Measurements from ENCODE around the gene AAMP.
"Not testable (repeated sequence)": the region's sequence is repeated elsewhere in the genome, so short reads cannot be mapped to it uniquely, and the experiment has no call there.

Gene AAMP, protein sequence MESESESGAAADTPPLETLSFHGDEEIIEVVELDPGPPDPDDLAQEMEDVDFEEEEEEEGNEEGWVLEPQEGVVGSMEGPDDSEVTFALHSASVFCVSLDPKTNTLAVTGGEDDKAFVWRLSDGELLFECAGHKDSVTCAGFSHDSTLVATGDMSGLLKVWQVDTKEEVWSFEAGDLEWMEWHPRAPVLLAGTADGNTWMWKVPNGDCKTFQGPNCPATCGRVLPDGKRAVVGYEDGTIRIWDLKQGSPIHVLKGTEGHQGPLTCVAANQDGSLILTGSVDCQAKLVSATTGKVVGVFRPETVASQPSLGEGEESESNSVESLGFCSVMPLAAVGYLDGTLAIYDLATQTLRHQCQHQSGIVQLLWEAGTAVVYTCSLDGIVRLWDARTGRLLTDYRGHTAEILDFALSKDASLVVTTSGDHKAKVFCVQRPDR
- total RNA-seq = 50.2 to 61.7 reads per million in 2 donors

GRCh38 chr2:218269900-218270720 is at the start of gene AAMP, which contains the start of gene PNKD:
Gene AAMP, minus strand, starts transcription at chr2:218270137. Its CDS starts 51 bp downstream, at chr2:218270086.
Gene PNKD, plus strand, starts transcription at chr2:218270519. Its CDS starts 17 bp downstream, at chr2:218270536.
- DNase-seq = peak; percentile 99 to 100 (median 100)

DNA sequence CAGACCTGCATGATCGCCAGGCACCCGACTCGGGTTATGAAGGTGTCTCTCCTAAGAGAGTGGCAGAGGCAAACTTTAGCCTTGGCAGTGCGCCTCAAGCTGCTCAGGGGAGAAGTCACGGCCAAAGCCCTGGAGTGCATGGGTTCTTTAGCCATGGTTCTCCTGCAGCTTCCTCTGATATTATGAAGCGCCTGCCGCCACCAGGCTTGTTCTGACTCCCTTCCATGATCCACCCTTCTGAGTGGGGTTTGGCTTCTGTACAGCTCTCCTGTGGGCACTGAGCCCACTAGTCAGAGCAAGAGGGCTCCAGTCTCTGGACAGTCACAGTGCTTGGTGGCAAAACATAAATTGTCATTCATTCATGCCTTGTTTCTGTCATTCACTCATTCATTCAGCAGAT is 48.3 kb upstream of the AAMP start:
- DNase-seq = no peak

- no peak for DNase-seq
Measured at GRCh38 chr2:218317835-218318234, 47.9 kb upstream of the AAMP start.

GRCh38 chr2:218317303-218317630 is 47.3 kb upstream of the AAMP start:
- no peak for DNase-seq

DNA sequence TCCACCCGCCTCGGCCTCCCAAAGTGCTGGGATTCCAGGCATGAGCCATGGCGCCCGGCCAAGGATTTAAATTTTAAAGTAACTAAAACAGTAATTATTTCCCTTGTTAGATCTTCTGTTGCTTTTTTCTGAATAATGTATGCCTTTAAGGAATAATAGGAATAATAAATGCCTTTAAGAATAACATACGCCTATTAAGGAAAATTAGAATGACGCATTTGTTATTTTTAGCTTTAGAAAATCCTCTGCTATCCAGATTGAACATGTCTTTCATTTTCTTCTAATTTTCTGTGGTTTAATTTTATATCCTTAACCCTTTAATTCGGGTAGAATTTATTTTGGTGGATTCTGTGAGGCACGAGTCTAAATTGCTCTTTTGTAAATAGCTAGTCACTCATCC is 45.5 kb upstream of the AAMP start:
- DNase-seq = no peak

DNA sequence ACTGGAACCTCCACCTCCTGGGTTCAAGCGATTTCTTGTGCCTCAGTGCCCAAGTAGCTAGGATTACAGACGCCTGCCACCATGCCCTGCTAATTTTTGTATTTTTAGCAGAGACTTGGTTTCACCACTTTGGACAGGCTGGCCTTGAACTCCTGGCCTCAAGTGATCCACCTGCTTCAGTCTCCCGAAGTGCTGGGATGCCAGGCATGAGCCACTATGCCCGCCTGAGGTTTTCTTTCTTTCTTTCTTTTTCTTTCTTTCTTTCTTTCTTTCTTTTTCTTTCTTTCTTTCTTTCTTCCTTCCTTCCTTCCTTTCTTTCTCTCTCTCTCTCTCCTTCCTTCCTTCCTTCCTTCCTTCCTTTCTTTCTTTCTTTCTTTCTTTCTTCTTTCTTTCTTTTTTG is 44.8 kb upstream of the AAMP start:
- not testable (repeated sequence) for DNase-seq

- no peak for DNase-seq
Measured at GRCh38 chr2:218313356-218313755, 43.4 kb upstream of the AAMP start.

DNA sequence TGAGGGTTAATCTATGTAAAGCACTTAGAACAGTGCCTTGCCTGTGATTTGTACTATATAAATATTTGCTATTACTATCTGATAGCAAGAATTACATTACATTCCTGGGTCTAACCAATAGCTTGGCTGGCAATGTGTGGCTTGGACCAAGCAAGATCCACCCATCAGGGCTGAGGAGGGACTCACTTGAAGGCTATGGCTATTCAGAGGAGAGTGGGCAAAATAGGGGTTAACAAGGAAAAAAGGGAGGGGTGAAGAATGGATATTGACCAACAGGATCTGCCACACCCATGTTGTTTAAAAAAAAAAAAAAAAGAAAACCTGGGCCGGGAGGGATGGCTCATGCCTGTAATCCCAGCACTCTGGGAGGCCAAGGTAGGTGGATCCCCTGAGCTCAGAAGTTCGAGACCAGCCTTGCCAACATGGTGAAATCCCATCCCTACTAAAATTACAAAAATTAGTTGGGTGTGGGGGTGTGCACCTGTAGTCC is 42.4 kb upstream of the AAMP start:
- DNase-seq = no peak

DNA sequence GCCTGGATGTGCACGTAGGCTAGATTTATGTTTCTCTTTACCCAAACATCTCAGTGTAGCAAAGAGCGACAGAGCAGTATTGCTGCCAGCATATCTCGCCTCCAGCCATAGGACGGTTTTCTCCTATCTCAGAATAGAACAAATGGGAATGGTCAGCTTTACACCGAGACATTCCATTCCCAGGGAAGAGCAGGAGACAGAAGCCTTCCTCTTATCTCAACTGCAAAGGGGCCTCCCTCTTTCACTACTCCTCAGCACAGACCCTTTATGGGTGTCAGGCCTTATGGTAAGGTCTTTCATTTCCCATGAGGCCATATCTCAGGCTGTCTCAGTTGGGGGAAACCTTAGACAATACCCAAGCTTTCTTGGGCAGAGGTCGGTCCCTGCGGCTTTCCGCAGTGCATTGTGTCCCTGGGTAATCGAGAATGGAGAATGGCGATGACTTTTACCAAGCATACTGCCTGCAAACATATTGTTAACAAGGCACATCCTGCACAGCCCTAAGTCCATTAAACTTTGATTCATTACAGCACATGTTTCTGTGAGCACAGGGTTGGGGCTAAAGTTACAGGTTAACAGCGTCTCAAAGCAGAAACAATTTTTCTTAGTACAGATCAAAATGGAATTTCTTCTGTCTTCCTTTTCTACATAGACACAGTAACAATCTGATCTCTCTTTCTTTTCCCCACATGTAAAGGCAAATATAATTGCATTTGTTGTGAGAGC is 41.8 kb upstream of the AAMP start:
- not testable (repeated sequence) for DNase-seq

GRCh38 chr2:218310853-218311540 is 41.1 kb upstream of the AAMP start:
- DNase-seq = no peak

DNA sequence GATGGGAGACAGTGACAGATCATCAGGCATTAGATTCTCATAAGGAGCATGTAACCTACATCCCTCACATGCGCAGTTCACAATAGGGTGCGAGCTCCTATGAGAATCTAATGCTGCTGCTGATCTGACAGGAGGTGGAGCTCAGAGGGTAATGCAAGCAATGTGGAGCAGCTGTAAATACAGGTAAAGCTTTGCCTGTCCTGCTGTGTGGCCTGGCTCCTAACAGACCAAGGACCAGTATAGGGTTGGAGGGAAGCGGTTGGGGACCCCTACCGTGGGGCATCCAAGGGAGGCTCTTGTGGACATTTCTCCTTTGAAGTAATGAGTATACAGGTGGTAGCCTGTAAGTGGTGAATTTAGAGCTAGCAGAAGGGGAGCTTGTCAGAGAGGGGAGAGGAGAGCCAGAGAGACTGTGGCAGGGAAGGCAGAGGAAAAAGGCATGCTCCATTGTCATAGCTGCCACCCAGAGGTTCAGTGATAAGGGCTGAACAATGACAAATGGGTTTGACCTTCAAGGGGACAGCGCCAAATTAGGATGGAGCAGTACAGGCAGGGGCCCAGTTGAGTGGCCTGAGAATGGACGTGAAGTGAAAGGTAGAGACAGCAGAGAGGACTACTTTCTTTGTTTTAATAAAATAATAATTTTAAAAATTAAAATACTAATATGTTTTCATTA is 37.6 kb upstream of the AAMP start:
- no peak for DNase-seq

GRCh38 chr2:218306184-218306920 is 36.4 kb upstream of the AAMP start:
- DNase-seq = no peak

- no peak for DNase-seq
Measured at GRCh38 chr2:218305383-218305782, 35.4 kb upstream of the AAMP start.

GRCh38 chr2:218301176-218301819 is 31.4 kb upstream of the AAMP start:
- peak; percentile 49 to 88 (median 76) for DNase-seq

DNA sequence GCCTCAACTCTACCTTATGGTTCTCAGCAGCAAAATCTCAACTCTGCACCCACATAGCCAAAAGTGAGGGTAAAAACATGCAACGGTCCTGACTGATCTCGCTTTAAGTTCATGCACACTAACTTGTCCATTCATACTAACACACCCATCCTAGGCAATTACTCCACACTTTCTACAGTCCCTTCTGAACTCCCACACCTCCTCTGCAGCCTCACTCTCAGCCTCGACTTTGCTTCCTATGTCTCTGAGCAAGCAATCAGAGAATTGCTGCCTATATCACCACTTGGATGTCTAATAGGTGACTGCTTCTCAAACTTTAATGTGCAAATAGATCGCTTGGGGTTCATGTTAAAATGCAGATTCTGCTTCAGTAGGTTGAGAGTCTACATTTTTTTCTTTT is 30.2 kb upstream of the AAMP start:
- DNase-seq = no peak

DNA sequence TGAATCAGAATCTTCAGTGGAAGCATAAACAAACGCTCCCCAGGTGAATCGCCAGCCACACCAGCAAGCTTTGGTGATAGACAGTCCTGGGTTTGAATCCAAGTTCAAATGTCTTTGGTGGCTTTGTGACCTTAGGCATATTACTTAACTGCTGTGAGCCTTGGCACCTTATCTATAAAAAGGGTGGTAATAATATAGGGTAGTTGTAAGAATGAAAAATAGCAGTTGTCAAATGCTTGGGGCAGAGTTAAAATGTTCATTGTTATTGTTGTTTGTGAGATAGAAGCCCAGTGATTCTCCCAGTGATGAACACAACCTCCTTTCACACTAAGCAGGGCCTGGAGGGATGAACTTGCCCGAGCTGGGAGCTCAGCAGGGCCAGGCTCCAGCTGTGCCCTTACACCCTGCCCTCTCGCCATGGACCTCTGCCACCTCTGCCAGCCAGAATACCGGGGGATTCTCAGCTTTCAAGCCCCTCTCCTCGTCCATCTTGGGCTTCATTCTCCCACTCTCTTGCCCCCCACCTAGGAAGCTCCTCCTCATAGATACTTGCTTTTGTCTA is 28.5 kb upstream of the AAMP start:
- no peak for DNase-seq

- DNase-seq = no peak
Measured at GRCh38 chr2:218296847-218297246, 26.9 kb upstream of the AAMP start.

- DNase-seq = no peak
Measured at GRCh38 chr2:218296200-218296599, 26.3 kb upstream of the AAMP start.

GRCh38 chr2:218295029-218295428 is 25.1 kb upstream of the AAMP start:
- DNase-seq = peak in 1 of 5 experiments; percentile 67

- DNase-seq = no peak
Measured at GRCh38 chr2:218294430-218295022, 24.6 kb upstream of the AAMP start.

All from T-helper 2 cell (primary cell).